Mesenchymal stem cell (in vitro differentiated cells and primary cell): ENCODE measurements around the gene GPR101.
A peak's percentile ranks its signal among the peaks of the same experiment; 100 is the strongest.

Experiments used
- DNase-seq: peaks from one replicate; pipeline ENCODE4 v3.0.0-alpha.2; 2013
- H2AFZ ChIP-seq: one replicate; pipeline ENCODE4 v1.6.1; 2013; ENCODE audit warnings: low read depth, mild to moderate bottlenecking, control low read depth, inconsistent platforms, low read length, moderate library complexity
- H2AK5ac ChIP-seq: 2 replicates; pipeline ENCODE4 v1.6.1; 2013; ENCODE audit warnings: low read length, moderate library complexity, mild to moderate bottlenecking, inconsistent platforms; ENCODE audit not compliant: severe bottlenecking
- H2BK120ac ChIP-seq: one replicate; pipeline ENCODE4 v1.6.1; 2013; ENCODE audit warnings: low read depth, mild to moderate bottlenecking, inconsistent platforms, low read length, moderate library complexity
- H2BK12ac ChIP-seq, 2 experiments: one replicate each; pipeline ENCODE4 v1.6.1; 2013; ENCODE audit warnings: inconsistent platforms in 2 of 2, low read length in 2 of 2, mild to moderate bottlenecking in 2 of 2, moderate library complexity in 2 of 2, control low read depth in 1 of 2
- H2BK15ac ChIP-seq: one replicate; pipeline ENCODE4 v1.6.1; 2013; ENCODE audit warnings: mild to moderate bottlenecking, low read depth, inconsistent platforms; ENCODE audit not compliant: poor library complexity, severe bottlenecking
- H2BK5ac ChIP-seq: 2 replicates; pipeline ENCODE4 v1.6.1; 2013; ENCODE audit warnings: low read depth, mild to moderate bottlenecking, low read length, control low read depth, inconsistent platforms; ENCODE audit not compliant: poor library complexity, severe bottlenecking
- H3K14ac ChIP-seq, 2 experiments: one replicate each; pipeline ENCODE4 v1.6.1; 2013; ENCODE audit warnings: inconsistent platforms in 2 of 2, low read length in 2 of 2, control low read depth in 1 of 2, mild to moderate bottlenecking in 1 of 2, moderate library complexity in 1 of 2
- H3K18ac ChIP-seq, 2 experiments: one replicate each; pipeline ENCODE4 v1.6.1; 2013; ENCODE audit warnings: inconsistent platforms in 2 of 2, low read length in 2 of 2, control low read depth in 1 of 2, low read depth in 1 of 2, mild to moderate bottlenecking in 1 of 2
- H3K23ac ChIP-seq, 2 experiments: one replicate each; pipeline ENCODE4 v1.6.1; 2013; ENCODE audit warnings: inconsistent platforms in 2 of 2, low read length in 2 of 2, mild to moderate bottlenecking in 2 of 2, moderate library complexity in 2 of 2, control low read depth in 1 of 2
- H3K27ac ChIP-seq: 2 replicates; pipeline ENCODE4 v1.5.1; 2013; ENCODE audit warnings: mild to moderate bottlenecking, moderate library complexity, low read length, control low read depth, inconsistent platforms; ENCODE audit not compliant: poor library complexity, severe bottlenecking
- H3K27me3 ChIP-seq, 2 experiments: 2 replicates each; pipeline versions ENCODE4 v1.6.1 to v1.7.0; 2013; ENCODE audit warnings: low read length in 2 of 2, mild to moderate bottlenecking in 2 of 2, moderate library complexity in 2 of 2, control low read depth in 1 of 2, inconsistent platforms in 1 of 2; ENCODE audit not compliant: control insufficient read depth in 1 of 2, insufficient read depth in 1 of 2
- H3K36me3 ChIP-seq, 2 experiments: 2 replicates each; pipeline versions ENCODE4 v1.6.1 to v1.7.0; 2013; ENCODE audit warnings: low read length in 2 of 2, control low read depth in 1 of 2, inconsistent platforms in 1 of 2, low read depth in 1 of 2, mild to moderate bottlenecking in 1 of 2; ENCODE audit not compliant: insufficient read depth in 2 of 2, control insufficient read depth in 1 of 2
- H3K4ac ChIP-seq, 2 experiments: one replicate each; pipeline ENCODE4 v1.6.1; 2013; ENCODE audit warnings: inconsistent platforms in 2 of 2, low read length in 2 of 2, mild to moderate bottlenecking in 2 of 2, moderate library complexity in 2 of 2, control low read depth in 1 of 2, low read depth in 1 of 2
- H3K4me1 ChIP-seq: 2 replicates; pipeline ENCODE4 v1.6.1; 2013; ENCODE audit warnings: low read depth, low read length, control low read depth; ENCODE audit not compliant: control insufficient read depth, insufficient read depth
- H3K4me2 ChIP-seq: 2 replicates; pipeline ENCODE4 v1.6.1; 2013; ENCODE audit warnings: low read length, mild to moderate bottlenecking, inconsistent platforms; ENCODE audit not compliant: poor library complexity, severe bottlenecking
- H3K4me3 ChIP-seq, 2 experiments: 2 replicates each; pipeline versions ENCODE4 v1.5.1 to v1.7.0; 2013; ENCODE audit warnings: low read length in 2 of 2, mild to moderate bottlenecking in 2 of 2, control low read depth in 1 of 2, low read depth in 1 of 2; ENCODE audit not compliant: insufficient read depth in 1 of 2
- H3K79me1 ChIP-seq: replicated peaks from 2 replicates; pipeline ENCODE4 v1.6.1; 2013; ENCODE audit warnings: mild to moderate bottlenecking, control low read depth, low read length, inconsistent platforms; ENCODE audit not compliant: poor library complexity, severe bottlenecking
- H3K9ac ChIP-seq: 2 replicates; pipeline ENCODE4 v1.7.0; 2013; ENCODE audit warnings: mild to moderate bottlenecking, low read length, moderate library complexity
- H3K9me3 ChIP-seq: 2 replicates; pipeline ENCODE4 v1.7.0; 2013; ENCODE audit warnings: mild to moderate bottlenecking, low read length; ENCODE audit not compliant: control insufficient read depth
- H4K8ac ChIP-seq: one replicate; pipeline ENCODE4 v1.6.1; 2013; ENCODE audit warnings: inconsistent platforms, mild to moderate bottlenecking, low read length, moderate library complexity
- H4K91ac ChIP-seq: one replicate; pipeline ENCODE4 v1.6.1; 2013; ENCODE audit warnings: mild to moderate bottlenecking, low read length, inconsistent platforms
- WGBS: methylation state at CpG from one replicate; pipeline ENCODE4 v1.1.7; 2013; ENCODE audit warnings: mixed read lengths; 5-methylcytosine and 5-hydroxymethylcytosine counted together

The GPR101 gene

DNA sequence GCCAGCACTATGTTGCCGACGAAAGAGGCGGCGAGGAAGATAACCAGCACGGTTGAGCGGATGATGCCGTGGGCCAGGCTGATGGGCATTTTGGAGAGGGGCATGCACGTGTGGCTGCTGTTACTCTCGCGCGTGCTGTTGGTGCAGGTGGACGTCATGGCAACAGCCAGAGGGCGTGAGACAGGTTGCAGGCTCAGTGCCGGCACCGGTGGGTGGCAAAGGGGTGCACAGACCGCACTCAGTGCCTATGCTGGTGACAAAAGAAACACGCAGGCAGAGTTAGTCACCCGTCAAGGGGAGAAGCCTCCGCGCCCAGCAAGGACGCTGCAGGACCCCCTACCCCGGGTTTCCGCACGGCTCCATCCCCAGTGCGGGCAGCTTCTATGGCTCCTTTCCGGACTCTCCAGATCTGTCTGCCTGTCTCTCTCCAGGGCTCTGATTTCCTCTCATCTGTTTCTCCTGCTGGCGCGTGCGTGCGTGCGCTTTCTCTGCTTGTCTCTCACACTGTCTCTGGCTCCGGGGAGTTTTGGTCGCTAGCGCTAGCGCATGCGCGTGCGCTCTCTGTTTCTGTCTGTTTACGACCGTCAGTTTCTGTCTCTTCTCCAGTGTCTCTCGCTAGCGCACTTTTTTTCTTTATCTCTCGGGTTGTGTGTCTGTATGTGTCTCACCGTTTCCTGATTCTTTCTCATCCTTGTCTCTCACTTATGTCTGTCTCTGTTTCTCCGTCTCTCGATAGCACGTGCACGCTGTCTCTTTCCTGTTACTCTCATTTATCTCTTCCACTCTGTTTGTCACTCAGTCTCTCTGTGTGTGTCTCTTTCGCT, 2.1 kb downstream of the GPR101 start:
- Histone ChIP-seq H2BK5ac (no peak overlapping the region), H3K9ac (peak overlapping the region; percentile 2), H3K4me3 (peak overlapping the region; percentile 14 to 76), H3K23ac (no peak overlapping the region), H3K14ac (no peak overlapping the region), H3K4me2 (peak overlapping the region; percentile 77), H3K79me1 (no peaks in the 10 kb centered on the region), H3K27me3 (peaks cover 62 to 72% of the 10 kb centered on the region in 2 experiments), H2BK12ac (no peak overlapping the region), H2AFZ (no peak overlapping the region), H3K27ac (no peak overlapping the region), H3K9me3 (no peaks in the 10 kb centered on the region), H2BK120ac (no peak overlapping the region), H3K18ac (no peak overlapping the region), H4K91ac (no peak overlapping the region), H2AK5ac (no peak overlapping the region), H3K4ac (no peak overlapping the region), H4K8ac (no peak overlapping the region), H3K36me3 (no peaks in the 10 kb centered on the region), H2BK15ac (no peak overlapping the region), H3K4me1 (peaks cover 11% of the 10 kb centered on the region)
- 2% methylated on average over 49 of the region's 49 CpGs for WGBS
- peak; percentile 51 for DNase-seq

DNA sequence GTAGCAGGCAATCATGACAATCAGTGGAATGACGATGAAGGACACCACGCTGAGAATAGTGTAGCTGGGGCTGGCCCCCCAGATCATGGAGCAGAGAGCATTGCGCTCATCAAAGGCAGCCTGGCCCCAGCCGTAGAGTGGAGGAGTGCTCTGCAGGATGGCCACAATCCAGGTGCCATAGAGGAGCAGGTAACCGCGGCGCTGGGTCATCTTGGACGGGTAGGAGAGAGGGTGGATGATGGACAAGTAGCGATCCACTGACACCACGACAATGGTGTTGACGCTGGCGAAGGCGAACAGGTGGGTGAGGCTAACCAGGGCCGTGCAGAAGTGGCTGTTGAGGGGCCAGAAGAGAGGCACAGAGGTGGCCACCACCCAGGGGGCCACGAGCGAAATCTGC, 2.8 kb downstream of the GPR101 start:
- H3K79me1 ChIP-seq, result no peaks in the 10 kb centered on the region
- no peaks in the 10 kb centered on the region for H3K9me3 ChIP-seq
- no peak overlapping the region for H3K9ac ChIP-seq
- no peak overlapping the region for H2AFZ ChIP-seq
- no peaks in the 10 kb centered on the region for H3K36me3 ChIP-seq
- 22% methylated on average over 15 of the region's 16 CpGs for WGBS
- no peak overlapping the region for H3K14ac ChIP-seq
- no peak for DNase-seq
- no peak overlapping the region for H2BK12ac ChIP-seq
- H3K23ac ChIP-seq, result no peak overlapping the region
- no peak overlapping the region for H2BK15ac ChIP-seq
- H3K18ac ChIP-seq, result no peak overlapping the region
- H2AK5ac ChIP-seq, result no peak overlapping the region
- H2BK120ac ChIP-seq, result no peak overlapping the region
- no peak overlapping the region for H4K8ac ChIP-seq
- peaks cover 57 to 66% of the 10 kb centered on the region in 2 experiments for H3K27me3 ChIP-seq
- no peak overlapping the region for H2BK5ac ChIP-seq
- H3K4me3 ChIP-seq, result peak overlapping the region in 1 of 2 experiments; percentile 76
- peaks cover 11% of the 10 kb centered on the region for H3K4me1 ChIP-seq
- no peak overlapping the region for H3K4me2 ChIP-seq
- H4K91ac ChIP-seq, result no peak overlapping the region
- no peak overlapping the region for H3K27ac ChIP-seq
- H3K4ac ChIP-seq, result no peak overlapping the region

DNA sequence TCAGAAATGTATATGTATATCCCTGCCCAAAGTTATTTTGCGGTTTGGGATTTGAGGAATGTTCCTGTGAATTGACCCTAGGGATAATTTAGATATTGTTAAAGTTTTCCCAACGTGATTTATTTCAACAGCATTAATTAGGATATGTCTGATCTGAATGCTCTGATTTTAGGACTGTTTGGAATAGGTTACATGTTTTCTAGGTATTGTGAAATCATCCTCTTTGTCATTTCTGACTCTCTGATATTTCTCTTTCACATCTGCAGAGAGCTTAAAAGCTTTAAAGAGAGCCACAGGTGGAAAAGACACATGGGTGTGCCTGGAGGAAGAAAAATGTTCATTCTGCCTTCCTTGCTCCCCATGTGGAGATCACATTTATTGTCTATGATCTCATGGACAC, 5.1 kb downstream of the GPR101 start:
- no peak overlapping the region for H2AK5ac ChIP-seq
- no peak overlapping the region for H3K4me3 ChIP-seq
- no peak overlapping the region for H3K4ac ChIP-seq
- H4K8ac ChIP-seq, result no peak overlapping the region
- H3K9ac ChIP-seq, result no peak overlapping the region
- no peak overlapping the region for H2BK120ac ChIP-seq
- no peak overlapping the region for H2BK5ac ChIP-seq
- H3K14ac ChIP-seq, result no peak overlapping the region
- H3K27ac ChIP-seq, result no peak overlapping the region
- H3K36me3 ChIP-seq, result no peaks in the 10 kb centered on the region
- no peak overlapping the region for H3K4me2 ChIP-seq
- H3K18ac ChIP-seq, result no peak overlapping the region
- DNase-seq, result no peak
- 35% methylated on average over 2 of the region's 2 CpGs for WGBS
- peaks cover 37 to 51% of the 10 kb centered on the region in 2 experiments for H3K27me3 ChIP-seq
- H3K9me3 ChIP-seq, result no peaks in the 10 kb centered on the region
- H3K79me1 ChIP-seq, result no peaks in the 10 kb centered on the region
- H2BK15ac ChIP-seq, result no peak overlapping the region
- H2AFZ ChIP-seq, result no peak overlapping the region
- no peak overlapping the region for H2BK12ac ChIP-seq
- peaks cover 9% of the 10 kb centered on the region for H3K4me1 ChIP-seq
- H4K91ac ChIP-seq, result no peak overlapping the region
- H3K23ac ChIP-seq, result no peak overlapping the region

DNA sequence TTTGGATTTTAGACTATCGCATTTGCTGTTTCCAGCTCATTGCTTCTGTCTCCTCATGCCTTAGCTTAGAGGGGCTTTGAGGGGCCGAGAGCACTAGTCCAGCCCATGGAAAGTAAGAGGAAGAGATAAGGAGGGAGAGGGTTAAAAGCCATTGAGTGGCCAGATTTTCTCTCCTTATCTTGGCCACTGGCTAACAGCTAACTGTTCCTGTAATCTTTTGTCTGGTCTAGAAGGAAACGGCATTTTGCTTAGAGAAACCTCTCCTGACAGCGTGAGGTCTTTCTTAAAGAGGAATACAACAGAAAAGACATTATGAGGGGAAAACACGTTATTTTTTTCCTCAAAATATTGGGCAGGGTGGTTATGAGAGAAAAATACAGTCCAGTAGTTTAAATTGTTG, 7.9 kb downstream of the GPR101 start:
- H2BK12ac ChIP-seq, result no peak overlapping the region
- 0% methylated on average over 2 of the region's 5 CpGs for WGBS
- no peaks in the 10 kb centered on the region for H3K4me1 ChIP-seq
- no peak overlapping the region for H2AK5ac ChIP-seq
- no peak overlapping the region for H3K27ac ChIP-seq
- H4K91ac ChIP-seq, result no peak overlapping the region
- DNase-seq, result no peak
- no peak overlapping the region for H4K8ac ChIP-seq
- H2BK5ac ChIP-seq, result no peak overlapping the region
- no peak overlapping the region for H3K4me2 ChIP-seq
- H3K18ac ChIP-seq, result no peak overlapping the region
- H2BK15ac ChIP-seq, result no peak overlapping the region
- no peak overlapping the region for H3K4ac ChIP-seq
- no peak overlapping the region for H3K14ac ChIP-seq
- H3K9ac ChIP-seq, result no peak overlapping the region
- no peak overlapping the region for H3K4me3 ChIP-seq
- H3K27me3 ChIP-seq, result peaks cover 12 to 25% of the 10 kb centered on the region in 2 experiments
- no peak overlapping the region for H2AFZ ChIP-seq
- H3K9me3 ChIP-seq, result no peaks in the 10 kb centered on the region
- H3K36me3 ChIP-seq, result no peaks in the 10 kb centered on the region
- H2BK120ac ChIP-seq, result no peak overlapping the region
- no peak overlapping the region for H3K23ac ChIP-seq
- no peaks in the 10 kb centered on the region for H3K79me1 ChIP-seq
